HCT116 (cell line): Measurements from ENCODE around the gene QRICH2. TPM values are rescaled to one million over a fixed set of nuclear protein-coding genes. Genes with fewer than 3 reads are reported as not detected.

ENCODE experiments used
- ATAC-seq: fragments of 200-7000 bp; cut with Tn5 transposase; 2 replicates; pipeline ENCODE4 v1.9.1; 2020; ENCODE audit warnings: mild to moderate bottlenecking, moderate library complexity
- BruUV-seq: library from RNA; stranded (reverse); fragments of 400-500 nt; replicated peaks from 2 replicates; lab custom pipeline; 2021; lab: Mats Ljungman, UMichigan
- CTCF ChIA-PET: fragments of 300-600 bp; sonication (Branson Sonifier 250); formaldehyde crosslinking; loops from one replicate; lab custom pipeline; 2021; ENCODE audit warnings: antibody characterized with exemption; lab: Charles Lee
- POLR2A ChIA-PET: fragments of 300-600, 350-600 bp; sonication (Branson Sonifier 250); formaldehyde crosslinking; loops from one replicate; lab custom pipeline; 2021; ENCODE audit warnings: antibody characterized with exemption; lab: Charles Lee
- RAD21 ChIA-PET, 2 experiments: fragments of 300-600 bp; sonication (Branson Sonifier 250); formaldehyde crosslinking; loops; one replicate each; lab custom pipeline; 2023; ENCODE audit warnings: low total read pairs in 2 of 2; ENCODE audit not compliant: uncharacterized antibody in 2 of 2, unreplicated experiment in 2 of 2, low non-redundant PET in 1 of 2; lab: Charles Lee
- DNase-seq: peaks from one replicate; pipeline ENCODE4 v3.0.0-alpha.2; 2010; ENCODE audit warnings: low read depth, low spot score
- H2AFZ ChIP-seq: fragments of 200-600 bp; shearing (Covaris generic), sonication (generic); 2 replicates; pipeline ENCODE4 v1.6.1; 2017; ENCODE audit warnings: low read depth, mixed run types, mixed read lengths, antibody characterized with exemption, low read length; ENCODE audit not compliant: poor library complexity, severe bottlenecking
- H3K27ac ChIP-seq: 2 replicates; pipeline ENCODE4 v1.5.1; 2012; ENCODE audit warnings: low read depth, low read length
- H3K27me3 ChIP-seq: fragments of 200-600 bp; sonication (generic); 2 replicates; pipeline ENCODE4 v1.6.1; 2016; ENCODE audit warnings: mixed run types, low read length, mixed read lengths; ENCODE audit not compliant: insufficient read depth
- H3K36me3 ChIP-seq, 2 experiments: fragments of 200-500 bp in 1 of 2; fragments of 200-600 bp in 1 of 2; sonication (Bioruptor generic) in 1 of 2; sonication (generic) in 1 of 2; 2 replicates each; pipeline versions ENCODE4 v1.5.1 to v1.6.1; 2014 to 2016; ENCODE audit warnings: low read length in 2 of 2, inconsistent platforms in 1 of 2, mixed read lengths in 1 of 2, mixed run types in 1 of 2; ENCODE audit not compliant: insufficient read depth in 2 of 2, control insufficient read depth in 1 of 2
- H3K4me1 ChIP-seq, 2 experiments: fragments of 200-600 bp in 1 of 2; sonication (generic) in 1 of 2; 2 replicates each; pipeline versions ENCODE4 v1.5.1 to v1.6.1; 2012 to 2017; ENCODE audit warnings: low read length in 2 of 2, inconsistent platforms in 1 of 2, mild to moderate bottlenecking in 1 of 2, mixed read lengths in 1 of 2, mixed run types in 1 of 2, moderate library complexity in 1 of 2; ENCODE audit not compliant: insufficient read depth in 2 of 2, control insufficient read depth in 1 of 2
- H3K4me2 ChIP-seq: fragments of 200-600 bp; sonication (generic); 2 replicates; pipeline ENCODE4 v1.6.1; 2017; ENCODE audit warnings: mixed run types, low read length, mixed read lengths
- H3K4me3 ChIP-seq, 2 experiments: fragments of 200-600 bp in 1 of 2; sonication (generic) in 1 of 2; replicated peaks in 1 of 2; 2 replicates each; pipeline ENCODE4 v1.5.1; 2011 to 2016; ENCODE audit warnings: low read length in 2 of 2, control low read depth in 1 of 2, low read depth in 1 of 2, mild to moderate bottlenecking in 1 of 2, mixed read lengths in 1 of 2, mixed run types in 1 of 2
- H3K79me2 ChIP-seq: fragments of 200-600 bp; sonication (generic); 2 replicates; pipeline ENCODE4 v1.6.1; 2017; ENCODE audit warnings: mild to moderate bottlenecking, mixed run types, low read length, moderate library complexity, mixed read lengths; ENCODE audit not compliant: insufficient read depth
- H3K9ac ChIP-seq: fragments of 200-600 bp; sonication (generic); 2 replicates; pipeline ENCODE4 v1.6.1; 2016; ENCODE audit warnings: low read length, mixed read lengths
- H3K9me2 ChIP-seq: fragments of 200-600 bp; sonication (generic), shearing (Covaris generic); 2 replicates; pipeline ENCODE4 v1.6.1; 2017; ENCODE audit warnings: mixed run types, mild to moderate bottlenecking, moderate library complexity; ENCODE audit not compliant: insufficient read depth
- H3K9me3 ChIP-seq, 2 experiments: fragments of 200-500 bp in 1 of 2; fragments of 200-600 bp in 1 of 2; sonication (Bioruptor generic) in 1 of 2; sonication (generic) in 1 of 2; 2 replicates each; pipeline ENCODE4 v1.6.1; 2014 to 2017; ENCODE audit warnings: low read length in 2 of 2, mixed read lengths in 2 of 2, inconsistent platforms in 1 of 2, low read depth in 1 of 2, mild to moderate bottlenecking in 1 of 2, mixed run types in 1 of 2, moderate library complexity in 1 of 2; ENCODE audit not compliant: control insufficient read depth in 1 of 2, insufficient read depth in 1 of 2
- H4K20me1 ChIP-seq: fragments of 200-600 bp; sonication (generic), shearing (Covaris generic); 2 replicates; pipeline ENCODE4 v1.6.1; 2017; ENCODE audit warnings: mixed run types, mild to moderate bottlenecking, moderate library complexity; ENCODE audit not compliant: insufficient read depth
- ATF3 ChIP-seq: IDR thresholded peaks from 2 replicates; pipeline ENCODE4 v1.6.1; 2012
- CBX3 ChIP-seq: IDR thresholded peaks from 2 replicates; pipeline ENCODE4 v1.6.1; 2012; ENCODE audit warnings: low read depth
- CEBPB ChIP-seq: IDR thresholded peaks from 2 replicates; pipeline ENCODE4 v1.6.1; 2012; ENCODE audit warnings: low read depth
- CTCF ChIP-seq, 3 experiments: fragments of 200-600 bp in 1 of 3; sonication (generic) in 1 of 3; IDR thresholded peaks in 2 of 3; conservative IDR thresholded peaks in 1 of 3; 2 replicates each; pipeline ENCODE4 v1.5.1; 2012 to 2017; ENCODE audit warnings: low read depth in 2 of 3, low read length in 2 of 3, antibody characterized with exemption in 1 of 3, borderline replicate concordance in 1 of 3, control low read depth in 1 of 3, mild to moderate bottlenecking in 1 of 3, mixed read lengths in 1 of 3, mixed run types in 1 of 3, moderate library complexity in 1 of 3; ENCODE audit not compliant: insufficient read depth in 1 of 3
- EGR1 ChIP-seq: IDR thresholded peaks from 2 replicates; pipeline ENCODE4 v1.6.1; 2012; ENCODE audit warnings: low read depth
- EZH2 ChIP-seq: fragments of 200-600 bp; sonication (generic); IDR thresholded peaks from 2 replicates; pipeline ENCODE4 v1.6.1; 2017; ENCODE audit warnings: antibody characterized with exemption, mixed run types
- FOSL1 ChIP-seq: IDR thresholded peaks from 2 replicates; pipeline ENCODE4 v1.6.1; 2012; ENCODE audit warnings: low read depth
- JUND ChIP-seq: IDR thresholded peaks from 2 replicates; pipeline ENCODE4 v1.6.1; 2012
- MAX ChIP-seq: IDR thresholded peaks from 2 replicates; pipeline ENCODE4 v1.6.1; 2012
- POLR2A ChIP-seq: IDR thresholded peaks from 2 replicates; pipeline ENCODE4 v1.7.0; 2011; ENCODE audit warnings: borderline replicate concordance; ENCODE audit not compliant: insufficient read depth, insufficient read length; ENCODE audit errors: extremely low read depth
- POLR2AphosphoS5 ChIP-seq: IDR thresholded peaks from 2 replicates; pipeline ENCODE4 v1.6.1; 2011; ENCODE audit warnings: mild to moderate bottlenecking, low read depth, low read length, moderate library complexity
- REST ChIP-seq: IDR thresholded peaks from 2 replicates; pipeline ENCODE4 v1.6.1; 2012; ENCODE audit warnings: low read depth
- SIN3A ChIP-seq: IDR thresholded peaks from 2 replicates; pipeline ENCODE4 v1.6.1; 2012; ENCODE audit warnings: low read depth
- SP1 ChIP-seq: IDR thresholded peaks from 2 replicates; pipeline ENCODE4 v1.6.1; 2012; ENCODE audit warnings: low read depth
- TCF7L2 ChIP-seq: IDR thresholded peaks from 2 replicates; pipeline ENCODE4 v1.7.0; 2011; ENCODE audit warnings: borderline replicate concordance, inconsistent platforms; ENCODE audit not compliant: insufficient read depth, insufficient read length; ENCODE audit errors: extremely low read depth
- YY1 ChIP-seq: IDR thresholded peaks from 2 replicates; pipeline ENCODE4 v1.6.1; 2011; ENCODE audit warnings: low read length, low read depth, moderate library complexity, mild to moderate bottlenecking; ENCODE audit not compliant: insufficient replicate concordance; ENCODE audit errors: extremely low read depth
- ZBTB33 ChIP-seq: IDR thresholded peaks from 2 replicates; pipeline ENCODE4 v1.6.1; 2011; ENCODE audit warnings: mild to moderate bottlenecking, low read length, moderate library complexity; ENCODE audit not compliant: insufficient replicate concordance; ENCODE audit errors: extremely low read depth
- ZFX ChIP-seq: fragments of 450-650 bp; IDR thresholded peaks from 2 replicates; pipeline ENCODE4 v1.6.1; 2017
- intact Hi-C: fragments of 100-400 bp; cut with micrococcal nuclease; formaldehyde crosslinking; loops from 2 replicates; pipeline ENCODE4 v1.10.0; 2022
- total RNA-seq: library from RNA; stranded (reverse); gene quantifications from one replicate; pipeline ENCODE4 v1.2.1, GENCODE V29; 2021; ENCODE audit not compliant: unreplicated experiment

The QRICH2 gene
- total RNA-seq, 1 experiment from 2014 or later: 4.9 TPM

GRCh38 chr17:76241691-76242255 lies 66.3 kb downstream of the QRICH2 start:
- H3K27ac ChIP-seq: no peak overlapping the region
- H3K4me1 ChIP-seq: peaks cover 3 to 21% of the 10 kb centered on the region in 2 experiments; a peak in 3 of 4 replicates
- no peaks in the 10 kb centered on the region for H3K36me3 ChIP-seq
- H3K4me2 ChIP-seq: no peak overlapping the region
- H4K20me1 ChIP-seq: no peaks in the 10 kb centered on the region
- ChIA-PET CTCF (no interaction called here), RAD21 (no interaction called here), POLR2A (no interaction called here)
- H3K9ac ChIP-seq: no peak overlapping the region
- DNase-seq (no peak), ATAC-seq (no peak)
- no peak overlapping the region for H3K4me3 ChIP-seq
- H3K79me2 ChIP-seq: no peaks in the 10 kb centered on the region
- BruUV-seq: no TSS peak
- TF ChIP-seq REST: no peak
- TF ChIP-seq EGR1: no peak
- no peak for TF ChIP-seq MAX
- TF ChIP-seq EZH2: no peak
- TF ChIP-seq ATF3: no peak
- TF ChIP-seq POLR2AphosphoS5: no peak
- no peak for TF ChIP-seq ZFX
- TF ChIP-seq JUND: no peak
- no peak for TF ChIP-seq YY1
- TF ChIP-seq CEBPB: no peak
- no peak for TF ChIP-seq POLR2A
- no peak for TF ChIP-seq SIN3A
- TF ChIP-seq FOSL1: no peak
- TF ChIP-seq TCF7L2: no peak
- no peak for TF ChIP-seq CTCF (IDR thresholded peaks at IDR 0.05 in 2 of 3, conservative IDR thresholded peaks at IDR 0.05 in 1 of 3; ENCODE audit: borderline replicate concordance in 1 of 3, insufficient read depth in 1 of 3, low read depth in 2 of 3, low read length in 2 of 3)
- TF ChIP-seq SP1: no peak
- no peak for TF ChIP-seq ZBTB33
- no peak for TF ChIP-seq CBX3
- intact Hi-C loops: no loop called here
- no peaks in the 10 kb centered on the region for H3K27me3 ChIP-seq
- no peaks in the 10 kb centered on the region for H3K9me2 ChIP-seq
- no peak overlapping the region for H2AFZ ChIP-seq
- H3K9me3 ChIP-seq: no peaks in the 10 kb centered on the region
